Stimulated activated CD8-positive, alpha-beta memory T cell treated with anti-CD3 and anti-CD28 coated beads, Interleukin-12 subunit alpha, Interleukin-12 subunit beta, amount 100 ng/mL, for 24 hours (primary cell): Measurements from ENCODE around the gene CMKLR1.

Source experiments
- DNase-seq: peaks from one replicate; pipeline ENCODE4 v3.0.0-alpha.2; 2020; ENCODE audit errors: extremely low read depth

Gene CMKLR1

DNA sequence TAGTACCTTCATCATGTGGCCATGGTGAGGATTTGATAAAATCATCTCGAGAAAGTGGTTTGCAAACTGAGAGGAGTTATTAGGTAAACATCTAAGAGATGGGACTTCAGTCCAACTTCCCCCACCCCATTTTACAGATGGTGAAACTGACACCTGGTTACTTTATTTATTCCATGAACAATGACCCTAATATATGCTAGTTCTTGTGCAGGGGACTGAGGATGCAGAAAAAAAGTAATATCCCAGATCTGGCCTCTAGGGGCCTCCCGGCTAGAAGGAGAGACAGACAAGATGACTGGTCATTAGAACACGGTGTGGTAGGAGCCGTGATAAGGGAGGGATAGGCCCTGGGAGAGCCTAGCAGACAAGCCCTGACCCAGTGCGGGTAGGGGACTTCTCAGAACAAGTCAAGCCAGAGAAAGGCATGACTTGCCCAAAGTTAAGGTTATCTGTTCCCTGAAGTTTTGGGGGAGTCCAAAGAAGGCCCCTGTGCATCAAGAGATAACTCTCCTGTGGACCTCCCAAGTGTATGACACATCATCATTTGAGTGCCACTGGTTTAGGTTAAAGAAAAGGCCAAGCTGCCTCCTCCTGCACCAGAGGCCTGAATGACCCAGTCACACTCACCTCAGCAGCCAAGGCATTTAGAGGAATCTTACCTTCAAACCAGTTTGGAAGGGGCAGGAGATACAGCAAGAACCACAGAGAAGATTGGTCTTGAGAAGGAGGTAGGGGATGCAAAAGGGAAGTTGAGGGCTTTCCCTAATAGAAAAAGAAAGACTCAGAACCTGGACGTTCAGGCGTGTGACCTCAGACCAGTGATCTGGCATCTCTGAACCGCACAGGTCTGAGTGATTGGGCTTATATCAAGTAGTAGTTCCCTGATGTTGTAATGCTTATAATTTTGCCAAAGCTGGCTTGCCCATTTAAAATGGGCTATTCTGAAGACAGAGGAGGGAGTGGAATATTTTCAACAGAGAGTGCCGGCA lies 1.6 kb downstream of the CMKLR1 start:
- no peak for DNase-seq

DNA sequence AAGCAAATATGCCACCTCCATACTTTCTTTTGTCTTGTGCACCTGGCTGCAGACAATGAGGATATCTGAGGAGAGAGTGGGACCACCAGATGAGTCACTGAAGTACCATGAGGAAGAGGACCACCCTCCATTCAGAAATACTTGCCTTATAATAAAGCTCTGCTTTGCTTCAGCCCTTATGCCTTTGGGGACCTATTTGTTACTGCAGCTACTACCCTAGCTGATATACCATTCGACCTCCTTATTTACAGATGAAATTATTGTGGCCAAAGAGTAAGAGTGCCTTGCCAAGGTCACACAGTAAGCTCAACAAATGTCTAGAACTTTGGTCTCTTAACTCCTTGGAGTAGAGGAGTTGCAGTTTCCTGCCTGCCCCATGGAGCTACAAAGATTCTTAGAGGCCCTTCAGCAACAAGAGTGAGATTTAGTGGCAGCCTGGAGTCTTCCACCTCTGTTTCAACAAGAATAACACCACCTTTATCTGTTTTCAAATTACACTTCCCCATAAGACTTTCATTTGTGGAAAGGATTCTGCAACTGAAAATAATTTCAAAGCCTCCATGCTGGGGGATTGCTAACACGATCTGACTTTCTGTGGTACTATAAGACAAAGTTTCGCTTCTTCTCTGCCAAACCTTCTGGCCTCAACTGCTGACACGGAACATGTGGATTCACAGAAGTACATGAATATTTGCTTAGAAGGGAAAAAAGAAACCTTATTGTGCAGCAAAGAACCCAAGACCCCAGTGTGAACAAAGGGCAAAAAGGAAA lies 3.6 kb downstream of the CMKLR1 start:
- no peak for DNase-seq

DNA sequence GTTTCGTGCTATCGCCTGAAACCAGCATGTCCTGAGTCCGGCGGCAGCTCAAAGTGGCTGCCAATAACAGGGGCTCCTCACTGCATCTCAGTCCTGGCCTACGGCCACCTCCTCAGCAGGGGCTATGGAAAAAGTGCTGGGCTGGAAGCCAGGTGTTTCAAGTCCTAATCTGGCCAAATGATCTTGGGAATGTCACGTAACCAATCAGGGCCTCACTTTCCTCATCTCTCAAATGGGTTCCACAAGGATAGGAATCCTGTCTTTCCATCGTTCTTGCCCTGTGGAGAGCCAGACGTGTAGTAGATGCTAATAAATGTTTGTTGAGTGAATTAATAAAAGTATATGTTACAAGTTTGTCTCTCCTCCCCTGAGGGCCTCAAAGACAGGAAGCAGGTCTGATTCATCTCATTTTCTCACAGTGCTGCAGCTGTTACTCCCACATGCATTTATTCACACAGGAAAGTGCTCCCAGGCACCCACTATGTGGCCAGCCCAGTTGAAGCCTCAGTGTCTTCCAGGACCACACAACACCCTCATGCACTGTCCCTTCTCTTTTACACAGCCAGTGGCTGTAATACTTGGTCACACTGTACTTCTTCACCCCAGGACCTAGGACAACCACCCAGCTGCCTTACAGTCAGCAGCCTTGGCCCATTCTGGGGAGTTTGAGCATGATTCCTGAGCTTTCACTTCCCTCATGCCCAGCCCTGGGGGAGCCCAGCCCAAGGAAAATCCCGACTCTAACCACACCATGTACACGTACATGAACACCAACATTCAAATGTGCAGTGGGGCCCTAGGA lies 5.0 kb downstream of the CMKLR1 start:
- no peak for DNase-seq

DNA sequence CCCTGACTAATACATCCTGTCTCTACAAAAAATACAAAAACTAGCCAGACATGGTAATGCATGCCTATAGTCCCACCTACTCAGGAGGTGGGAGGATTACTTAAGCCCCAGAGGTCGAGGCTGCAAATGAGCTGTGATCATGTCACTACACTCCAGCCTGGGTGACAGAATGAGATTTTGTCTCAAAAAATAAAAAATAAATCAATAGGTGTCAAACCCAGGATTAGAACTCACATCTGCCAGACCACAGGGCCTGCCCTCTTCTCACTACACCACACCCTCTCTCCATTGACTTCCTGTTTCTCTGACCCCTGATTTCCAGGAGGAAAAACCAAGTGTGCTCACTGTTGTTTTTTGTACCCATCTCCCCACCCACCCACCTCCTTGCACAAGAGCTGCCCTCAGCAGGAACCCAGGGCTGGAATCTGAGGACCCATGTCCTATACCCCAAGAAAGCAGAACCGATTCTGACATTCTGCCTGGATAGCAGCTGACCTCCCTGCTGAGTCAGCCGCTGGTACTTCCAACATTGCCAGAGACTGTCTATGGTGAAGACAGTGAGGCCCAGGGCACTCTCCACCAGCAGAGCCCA lies 6.2 kb downstream of the CMKLR1 start:
- no peak for DNase-seq

DNA sequence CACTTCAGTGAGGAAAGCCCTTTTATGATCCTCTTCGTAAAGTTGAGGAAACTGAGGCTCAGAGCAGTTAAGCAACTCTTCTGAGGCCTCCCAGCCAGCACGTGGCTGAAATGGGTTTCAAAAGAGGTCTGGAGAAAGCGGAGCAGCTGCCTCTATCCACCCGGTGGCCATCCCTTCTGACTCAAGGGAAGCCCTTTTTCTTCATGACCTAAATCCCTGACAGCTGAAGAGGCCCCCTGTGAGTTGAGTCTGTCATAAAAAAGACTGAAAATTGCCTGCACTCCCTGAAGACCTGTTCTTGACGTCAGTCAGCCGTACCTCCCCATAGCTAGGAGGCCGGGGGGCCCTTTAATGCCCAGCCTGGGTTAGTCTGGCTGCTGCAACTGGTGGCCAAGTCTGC lies 10.7 kb downstream of the CMKLR1 start:
- no peak for DNase-seq

DNA sequence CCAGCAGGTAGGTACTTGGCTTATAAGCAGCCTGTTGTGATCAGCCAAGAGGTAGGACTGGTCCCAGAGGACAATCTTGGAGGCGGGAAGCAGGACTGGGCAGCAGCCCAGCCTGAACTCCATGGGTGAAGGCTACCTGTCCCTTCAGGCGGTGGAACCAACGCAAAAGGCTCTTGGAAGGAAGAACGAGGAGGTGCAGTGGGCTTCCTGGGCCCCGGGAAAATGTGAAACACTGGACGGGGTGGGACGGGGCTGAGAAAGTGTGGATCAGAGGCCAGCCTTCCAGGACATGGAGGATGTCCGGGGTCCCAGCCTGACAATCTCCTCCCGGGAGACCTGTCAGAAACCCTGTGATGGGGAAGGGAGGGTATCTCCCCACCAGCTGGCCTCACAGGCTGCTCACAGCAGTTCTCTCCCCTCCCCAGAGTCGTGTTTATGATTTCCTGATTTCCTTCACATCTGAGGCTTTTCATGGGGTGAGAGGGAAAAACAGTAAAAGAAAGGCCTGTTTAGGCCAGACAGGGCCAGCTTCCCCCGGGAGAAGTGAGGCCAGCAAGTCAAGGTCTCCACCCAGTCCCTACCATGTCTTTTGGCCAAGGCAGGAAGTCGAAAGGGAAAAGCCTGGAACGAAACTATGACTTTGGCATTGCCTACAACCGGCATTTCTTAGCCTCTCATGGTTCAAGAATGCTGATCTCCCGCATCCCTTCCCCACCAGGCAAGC lies 11.3 kb downstream of the CMKLR1 start:
- no peak for DNase-seq

DNA sequence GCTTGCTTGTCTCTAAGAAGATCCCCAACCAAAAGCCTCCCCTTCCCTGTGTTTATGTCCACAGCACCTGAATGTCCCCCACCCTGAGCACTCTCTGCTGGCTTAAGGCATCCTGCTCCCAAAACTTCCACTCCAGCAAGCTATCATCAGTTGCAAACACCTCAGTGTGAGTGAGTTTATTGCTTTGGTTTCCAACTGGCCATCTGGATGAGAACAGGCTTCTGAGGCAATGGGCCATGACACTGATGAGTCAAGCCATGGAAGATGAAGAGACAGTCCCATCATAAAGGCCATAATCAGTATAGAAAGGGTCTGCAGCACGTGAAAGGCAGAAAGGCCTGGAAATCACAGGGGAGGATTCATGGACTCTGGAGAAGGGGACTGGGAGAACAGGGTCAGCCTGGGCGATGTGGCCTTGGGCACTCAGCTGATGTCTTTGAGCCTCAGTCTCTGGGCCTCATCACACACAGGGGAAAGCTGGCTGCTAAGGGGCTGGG lies 12.8 kb downstream of the CMKLR1 start:
- no peak for DNase-seq

DNA sequence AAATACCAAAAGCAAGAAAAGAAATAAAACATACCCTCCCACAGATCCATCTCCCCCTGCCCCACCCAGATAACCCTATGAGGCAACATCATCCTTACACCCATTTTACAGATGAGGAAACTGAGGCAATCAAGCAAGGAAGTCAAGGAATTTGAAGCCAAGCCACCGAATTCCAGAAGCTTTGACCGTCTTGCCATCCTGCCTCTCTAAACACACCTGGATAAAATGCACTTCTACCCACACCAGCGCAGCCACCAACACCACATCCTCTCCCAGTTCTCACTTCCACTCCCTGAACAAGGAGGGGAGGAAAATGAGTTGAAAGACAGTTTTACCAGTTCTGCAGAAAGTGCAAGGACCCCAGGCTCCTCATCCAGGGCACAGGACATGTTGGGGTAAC lies 13.6 kb downstream of the CMKLR1 start:
- no peak for DNase-seq

DNA sequence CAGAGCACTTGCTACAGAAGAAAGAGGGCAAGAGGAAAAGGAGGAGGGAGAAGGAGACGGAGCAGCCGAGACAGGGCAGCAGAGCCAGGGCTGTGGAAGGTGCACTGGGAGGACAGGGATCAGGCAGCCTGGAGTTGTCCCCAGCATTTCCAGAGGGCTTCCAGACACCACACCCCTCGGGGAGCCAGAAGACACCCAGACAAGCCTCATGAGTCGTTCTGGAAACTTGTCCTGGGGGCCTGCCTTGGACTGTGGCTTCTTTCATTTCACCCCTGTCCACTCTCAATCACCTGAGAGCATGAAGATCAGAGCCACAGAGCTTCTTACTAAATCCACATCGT lies 14.1 kb downstream of the CMKLR1 start:
- DNase-seq, result no peak

DNA sequence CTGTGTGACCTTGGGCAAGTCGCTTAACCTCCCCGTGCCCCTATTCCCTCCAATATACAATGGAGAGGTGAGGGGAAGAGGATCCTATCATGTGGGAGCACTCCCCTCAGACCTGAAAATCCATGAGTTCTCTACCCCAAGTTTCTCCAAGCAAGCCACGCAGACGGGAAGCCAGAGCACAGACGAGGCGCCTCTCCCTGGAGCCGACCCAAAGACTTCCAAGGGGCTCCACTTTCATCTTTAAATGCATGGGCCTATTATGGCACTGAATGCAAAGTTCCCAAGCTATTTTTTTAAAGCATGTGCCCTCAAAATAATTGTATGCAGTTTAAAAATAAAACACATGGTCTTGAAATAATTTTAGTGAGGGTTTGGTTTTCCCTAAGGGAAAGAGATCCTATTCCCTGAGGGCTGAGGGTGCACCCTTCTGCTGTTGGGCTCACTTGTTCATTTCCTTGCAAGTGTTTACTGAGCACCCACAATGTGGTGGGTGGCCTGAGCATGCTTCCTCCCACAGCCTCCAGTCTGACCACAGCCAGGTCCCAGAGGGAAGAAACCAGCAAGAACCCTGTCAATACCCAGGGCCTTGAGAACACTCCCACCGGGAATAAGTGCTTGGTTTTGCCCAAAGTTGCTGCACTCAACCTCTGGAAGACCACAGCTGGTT lies 14.6 kb downstream of the CMKLR1 start:
- DNase-seq, result no peak

DNA sequence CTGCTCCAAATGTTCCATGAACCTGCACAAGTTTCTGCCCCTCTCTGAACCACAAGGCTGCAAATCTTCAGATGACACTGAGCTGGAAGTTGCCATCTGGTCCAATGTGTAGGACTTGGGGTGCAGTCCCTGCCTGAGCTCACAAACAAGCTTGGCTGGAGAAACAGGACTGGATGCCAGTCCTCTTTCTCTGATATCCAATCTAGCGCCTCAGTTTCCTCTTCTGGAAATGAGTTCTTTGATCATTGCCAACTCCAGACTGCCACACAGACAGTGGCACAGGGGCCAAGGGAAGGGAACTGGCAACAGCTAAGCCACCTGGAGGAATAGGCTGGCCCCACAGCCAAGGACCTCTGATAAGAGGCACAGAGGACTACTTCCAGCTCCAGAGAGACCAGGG lies 15.5 kb downstream of the CMKLR1 start:
- DNase-seq, result no peak

DNA sequence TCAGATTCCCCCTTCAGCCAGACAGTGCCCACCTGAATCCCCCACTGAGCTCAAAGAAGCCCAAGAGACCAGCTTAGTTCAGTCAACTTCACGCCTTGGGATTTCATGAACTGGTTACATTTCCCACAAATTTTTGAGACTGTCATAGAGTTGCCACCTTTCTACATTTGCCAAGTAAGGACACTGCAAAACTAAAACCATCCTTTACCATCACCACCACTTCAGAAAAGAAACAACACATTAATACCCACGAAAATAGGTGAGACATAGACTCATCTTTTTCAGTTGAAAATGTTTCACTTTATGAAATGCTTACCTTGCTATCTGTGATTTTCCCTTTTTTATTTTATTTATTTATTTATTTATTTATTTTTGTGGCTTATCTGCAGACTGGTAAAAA lies 16.1 kb downstream of the CMKLR1 start:
- DNase-seq, result no peak

DNA sequence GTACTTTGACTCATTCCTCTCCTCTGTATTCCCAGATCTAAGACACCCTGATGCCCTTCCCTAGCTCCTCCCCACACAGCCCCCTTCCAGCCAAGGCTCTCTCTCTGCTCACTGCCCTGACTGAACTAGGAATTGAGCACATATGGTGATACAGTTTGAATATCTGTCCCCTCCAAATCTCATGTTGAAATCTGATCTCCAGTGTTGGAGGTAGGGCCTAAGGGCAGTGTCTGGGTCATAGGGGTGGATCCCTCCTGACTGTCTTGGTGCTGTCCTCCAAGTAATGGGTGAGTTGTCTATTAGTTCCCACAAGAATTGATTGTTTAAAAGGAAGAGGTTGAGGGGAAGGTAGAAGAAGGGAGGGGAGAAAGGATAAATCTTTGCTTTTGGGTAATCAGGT lies 17.4 kb downstream of the CMKLR1 start:
- DNase-seq, result no peak

DNA sequence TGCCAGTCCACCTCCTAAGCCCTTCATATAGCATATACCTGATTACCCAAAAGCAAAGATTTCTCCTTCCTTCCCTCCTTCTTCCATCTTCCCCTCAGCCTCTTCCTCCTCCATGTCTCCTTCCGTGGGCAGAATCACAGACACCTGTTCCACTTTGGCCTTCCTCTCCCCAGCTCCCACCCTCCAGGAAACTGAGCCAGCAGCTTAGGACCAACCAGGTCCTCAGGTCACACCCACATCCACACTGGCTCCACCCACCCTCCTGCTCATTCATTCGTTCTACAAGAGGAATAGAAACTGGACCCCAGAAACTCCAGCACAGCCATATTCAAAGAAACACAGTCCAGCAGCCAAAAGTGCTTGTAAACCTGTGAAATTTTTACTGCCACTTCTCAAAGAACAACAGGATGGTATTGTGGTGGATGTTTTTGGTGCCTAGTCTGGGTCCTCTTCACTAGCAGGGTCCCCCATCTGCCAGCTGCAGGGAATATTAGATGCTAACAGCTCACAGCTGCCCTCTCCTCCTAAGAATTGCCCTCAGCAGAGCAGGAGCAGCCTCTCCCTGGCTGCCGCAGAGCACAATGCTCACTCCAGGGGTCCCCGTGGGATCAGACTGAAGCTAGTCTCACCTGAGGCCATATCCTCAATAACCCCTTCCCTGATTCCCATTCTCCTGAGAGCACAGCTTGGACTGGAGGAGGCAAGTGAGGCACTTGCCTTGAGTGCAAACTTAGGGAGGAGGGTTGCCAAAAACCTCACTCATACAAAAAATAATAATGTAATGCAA lies 18.4 kb downstream of the CMKLR1 start:
- no peak for DNase-seq

DNA sequence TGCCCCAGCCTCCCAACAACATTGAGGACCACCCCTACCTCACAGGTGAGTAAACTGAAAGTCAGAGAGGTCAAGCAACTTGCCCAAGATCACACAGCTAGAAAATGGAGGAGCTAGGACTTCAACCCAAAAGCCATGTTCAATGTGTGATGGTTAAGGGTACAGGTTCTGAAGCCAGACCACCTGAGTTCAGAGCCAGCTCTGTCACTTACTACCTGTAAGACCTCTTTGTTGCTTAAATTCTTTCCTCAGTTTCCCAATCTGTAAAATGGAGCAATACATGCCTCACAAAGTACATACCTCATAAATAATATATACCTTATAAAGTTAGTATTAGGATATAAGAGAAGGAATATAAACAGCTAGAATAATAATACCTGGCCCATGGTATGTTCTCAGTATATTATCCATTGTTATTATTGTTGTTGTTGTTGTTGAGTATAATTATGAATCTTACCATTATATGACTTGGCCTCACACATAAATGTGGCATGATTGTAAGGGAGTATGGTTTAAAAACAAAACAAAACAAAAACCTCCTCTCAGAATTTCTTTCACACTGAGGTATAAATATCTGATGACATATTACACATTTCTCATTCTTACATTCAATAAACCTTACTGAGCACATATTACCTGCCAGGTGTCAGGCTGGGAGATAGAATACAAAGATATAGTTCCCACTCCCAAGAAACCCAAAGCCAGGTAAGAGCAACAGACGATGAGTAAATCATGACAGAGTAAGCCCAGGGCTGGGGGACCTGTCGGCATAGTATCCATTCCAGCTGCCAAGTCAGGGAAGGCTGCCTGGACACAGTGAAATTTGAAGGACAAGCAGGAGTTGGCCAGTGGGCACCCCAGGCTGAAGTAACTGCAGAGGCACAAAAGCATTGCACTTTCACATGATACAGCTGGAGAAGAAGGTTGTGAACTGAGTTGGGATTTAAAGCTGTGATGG lies 19.6 kb downstream of the CMKLR1 start:
- DNase-seq, result no peak

DNA sequence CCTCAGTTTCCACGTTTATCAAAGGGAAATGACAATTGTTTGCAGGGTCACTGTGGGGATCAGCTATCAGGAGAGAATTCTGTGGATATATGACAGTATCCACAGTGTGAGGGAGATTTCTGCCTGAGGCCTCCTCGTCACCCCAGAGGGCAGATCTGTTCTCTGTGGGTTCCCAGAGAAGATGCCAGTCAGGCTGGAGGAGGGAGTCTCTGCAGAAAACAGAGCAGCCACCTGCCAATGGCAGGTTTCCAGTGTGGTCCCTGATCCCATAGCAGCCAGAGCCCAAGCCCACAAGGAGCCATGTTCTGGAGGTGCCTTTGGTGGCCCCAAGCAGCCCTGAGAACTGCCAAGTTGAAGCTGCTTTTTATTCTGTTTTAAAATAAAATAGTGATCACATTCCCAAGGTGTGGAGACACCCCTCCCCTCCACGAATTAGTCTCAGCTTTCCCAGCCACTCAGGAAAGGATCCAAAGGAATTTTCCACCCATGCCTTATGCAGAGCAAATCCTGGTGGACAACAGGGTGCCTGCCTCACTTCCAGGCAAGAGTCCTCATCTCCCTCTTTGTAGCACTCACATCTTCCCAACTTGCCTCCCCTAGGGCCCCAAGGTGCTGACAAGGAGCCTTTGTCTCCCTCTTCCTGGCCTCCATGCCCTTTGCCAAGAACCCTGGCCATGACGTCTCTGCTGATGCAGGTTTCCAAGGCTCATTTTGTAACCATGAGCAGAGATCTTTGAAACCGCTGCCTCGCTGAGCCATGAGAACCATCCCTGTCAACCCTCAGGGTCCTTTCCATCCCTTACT lies 20.4 kb downstream of the CMKLR1 start:
- no peak for DNase-seq
